SKM-1 (cell line): ENCODE measurements around the gene PRELP.
"Not testable (repeated sequence)": the region's sequence is repeated elsewhere in the genome, so short reads cannot be mapped to it uniquely, and the experiment has no call there.

Source experiments
- DNase-seq: peaks from one replicate; lab custom pipeline; 2025; ENCODE audit not compliant: unreplicated experiment; lab: John Stamatoyannopoulos, UW

Gene PRELP

DNA sequence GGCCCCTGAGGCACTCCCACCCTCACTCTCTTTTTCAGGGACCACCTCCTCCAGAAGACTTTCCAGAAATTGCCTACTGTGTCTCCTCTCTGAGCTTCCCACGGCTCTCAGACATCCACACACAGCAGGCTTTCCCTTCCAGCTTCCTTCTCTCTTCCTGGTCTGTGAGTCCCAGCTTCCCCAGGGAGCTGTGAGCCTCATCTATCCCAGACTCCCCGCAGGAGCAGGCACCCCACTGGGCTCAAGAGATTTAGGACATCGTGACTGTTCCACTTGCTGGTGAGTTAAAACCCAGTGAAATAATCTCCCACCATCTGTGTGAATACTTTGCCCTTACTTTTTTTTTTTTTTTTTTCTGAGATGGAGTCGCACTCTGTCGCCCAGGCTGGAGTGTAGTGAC lies 22.0 kb upstream of the PRELP start:
- DNase-seq = no peak

DNA sequence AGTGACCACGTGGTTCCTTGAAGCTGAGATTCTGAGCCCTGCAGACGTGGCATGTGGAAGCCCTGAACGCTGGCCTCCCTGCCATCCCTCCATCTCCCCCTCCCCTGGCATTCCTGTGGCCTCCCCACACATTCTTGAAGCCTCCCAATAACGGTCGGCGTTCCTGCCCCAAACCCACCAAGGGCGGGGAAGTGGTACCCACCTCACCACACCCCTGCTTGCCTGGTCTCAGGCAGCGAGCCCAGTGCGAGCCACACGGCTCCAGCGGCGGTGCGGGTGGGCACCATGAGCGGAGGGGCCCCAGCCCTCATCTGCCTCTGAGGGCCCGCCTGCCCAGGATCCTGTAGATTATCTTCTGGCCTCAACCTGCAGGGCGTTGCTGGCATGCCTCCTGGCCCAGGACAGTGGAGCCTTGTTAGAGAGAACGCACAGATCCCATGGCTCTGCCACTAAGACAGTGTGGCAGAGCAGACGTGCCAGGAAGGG lies 20.6 kb upstream of the PRELP start:
- no peak for DNase-seq

- DNase-seq = no peak
Observed at GRCh38 chr1:203455706-203456105, 19.9 kb upstream of the PRELP start.

GRCh38 chr1:203456577-203456976 lies 19.0 kb upstream of the PRELP start:
- no peak for DNase-seq

- DNase-seq = no peak
Observed at GRCh38 chr1:203458078-203458477, 17.5 kb upstream of the PRELP start.

GRCh38 chr1:203459671-203460201 lies 15.9 kb upstream of the PRELP start:
- DNase-seq = no peak

- DNase-seq = no peak
Observed at GRCh38 chr1:203461717-203462116, 13.9 kb upstream of the PRELP start.

DNA sequence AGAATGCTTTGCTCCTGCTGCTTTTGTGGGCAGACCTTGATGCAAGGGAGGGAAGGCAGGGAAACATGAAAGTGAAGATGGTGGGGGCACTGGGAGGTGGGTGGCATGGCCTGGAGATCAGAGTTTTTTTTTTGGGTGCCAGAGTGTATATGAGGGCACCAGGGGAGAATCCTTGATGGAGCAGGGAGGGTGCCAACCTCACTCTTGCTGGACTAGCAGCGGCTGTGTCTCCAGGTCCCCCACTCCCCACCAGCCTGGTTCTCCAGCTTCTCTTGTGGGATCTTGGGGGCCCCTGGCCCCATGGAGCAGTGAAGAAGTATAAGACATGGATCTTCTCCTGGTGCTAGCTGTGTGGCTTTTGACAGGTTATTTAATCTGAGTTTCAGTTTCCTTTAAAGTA lies 13.5 kb upstream of the PRELP start:
- no peak for DNase-seq

DNA sequence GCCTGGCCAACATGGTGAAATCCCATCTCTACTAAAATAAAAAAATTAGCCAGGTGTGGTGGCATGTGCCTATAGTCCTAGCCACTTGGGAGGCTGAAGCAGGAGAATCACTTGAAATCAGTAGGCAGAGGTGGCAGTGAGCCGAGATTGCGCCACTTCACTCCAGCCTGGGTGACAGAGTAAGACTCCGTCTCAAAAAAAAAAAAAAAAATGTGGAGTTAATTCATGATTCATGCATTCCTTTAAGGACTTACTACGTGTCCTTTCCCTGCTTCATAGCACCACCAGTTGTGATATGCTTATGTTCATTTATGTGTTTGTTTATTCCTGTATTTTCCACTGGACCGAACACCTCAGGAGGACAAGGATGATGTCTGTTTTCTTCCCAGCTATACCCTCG lies 12.7 kb upstream of the PRELP start:
- no peak for DNase-seq

DNA sequence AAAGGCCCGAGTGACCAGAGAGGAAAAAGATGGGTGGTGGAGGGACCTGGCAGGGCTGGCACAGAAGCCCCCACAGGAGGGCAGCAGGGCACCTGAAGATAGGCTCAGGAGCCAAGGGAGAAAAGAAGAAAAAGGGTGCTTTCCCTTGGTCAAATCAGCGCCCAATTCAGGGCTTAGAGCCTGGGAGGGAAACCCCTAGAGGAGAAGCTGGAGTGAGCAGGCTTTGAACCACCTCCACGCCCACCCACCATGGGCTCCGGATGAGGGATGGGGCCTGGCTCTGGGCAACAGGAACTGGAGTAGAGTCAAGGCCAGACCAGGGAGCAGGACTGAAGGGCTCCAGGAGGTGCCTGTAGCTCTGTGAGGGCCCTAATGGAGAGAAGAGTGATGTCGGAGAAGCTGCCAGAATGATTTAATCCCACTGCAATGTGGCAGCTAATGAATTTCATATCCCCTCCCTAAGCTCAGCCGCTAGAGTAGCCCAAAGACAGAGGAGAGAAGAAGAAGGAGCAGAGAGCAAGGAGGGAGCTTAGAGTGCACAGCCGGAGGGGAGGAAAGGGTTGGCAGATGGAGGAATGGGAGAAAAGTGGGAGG lies 12.0 kb upstream of the PRELP start:
- DNase-seq = no peak

- no peak for DNase-seq
Observed at GRCh38 chr1:203464226-203464625, 11.4 kb upstream of the PRELP start.

DNA sequence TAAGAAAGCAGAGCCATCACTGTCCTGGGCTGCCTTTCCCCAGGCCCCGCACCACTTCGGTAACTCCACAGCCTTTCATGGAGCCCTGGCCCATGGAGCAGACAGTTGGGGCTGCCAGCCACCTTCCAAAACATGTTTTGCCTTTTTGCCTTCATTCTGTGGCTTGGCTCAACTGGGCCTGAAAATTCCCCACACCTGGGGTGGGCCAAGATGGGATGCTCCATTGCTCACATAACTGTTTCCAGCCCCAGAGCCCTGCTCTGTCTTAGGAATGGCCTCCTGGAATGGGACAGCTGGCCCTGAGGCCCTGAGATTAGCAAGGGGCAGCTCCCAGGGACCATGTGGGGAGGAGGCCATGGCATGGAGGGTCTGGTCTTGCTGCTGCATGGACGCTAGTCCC lies 10.9 kb upstream of the PRELP start:
- DNase-seq = no peak

DNA sequence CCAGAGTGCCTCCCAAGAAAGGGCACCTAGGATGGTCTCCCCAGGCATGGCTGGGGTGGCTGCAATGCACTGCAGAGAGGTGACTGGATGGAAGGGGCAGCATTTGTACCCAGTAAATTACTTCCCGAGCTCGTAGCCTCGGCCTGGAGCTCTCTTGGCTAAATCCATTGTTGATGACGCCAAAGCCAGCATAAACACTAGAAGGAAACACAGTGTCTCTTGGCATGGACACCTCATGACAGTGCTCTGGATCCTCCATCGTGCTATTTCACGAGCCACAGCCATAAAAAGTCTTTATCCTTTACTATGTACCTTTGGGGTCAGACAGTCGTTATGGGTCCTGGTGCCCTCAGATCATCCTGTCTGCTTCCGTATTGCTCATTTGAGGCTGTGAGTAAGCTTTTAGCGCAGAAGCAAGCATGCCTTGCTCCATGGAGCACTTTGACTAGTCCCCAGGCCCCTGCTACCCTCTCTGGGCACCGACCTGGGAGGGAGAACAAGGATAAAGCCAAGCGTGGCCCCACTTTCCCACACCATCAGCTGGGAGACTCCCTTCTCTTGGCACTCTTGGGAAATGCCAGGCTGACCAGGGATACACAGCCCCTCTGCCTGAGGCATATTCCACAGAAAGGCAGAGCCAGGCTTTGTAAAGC lies 10.3 kb upstream of the PRELP start:
- DNase-seq = no peak

GRCh38 chr1:203465948-203466347 lies 9.7 kb upstream of the PRELP start:
- no peak for DNase-seq

DNA sequence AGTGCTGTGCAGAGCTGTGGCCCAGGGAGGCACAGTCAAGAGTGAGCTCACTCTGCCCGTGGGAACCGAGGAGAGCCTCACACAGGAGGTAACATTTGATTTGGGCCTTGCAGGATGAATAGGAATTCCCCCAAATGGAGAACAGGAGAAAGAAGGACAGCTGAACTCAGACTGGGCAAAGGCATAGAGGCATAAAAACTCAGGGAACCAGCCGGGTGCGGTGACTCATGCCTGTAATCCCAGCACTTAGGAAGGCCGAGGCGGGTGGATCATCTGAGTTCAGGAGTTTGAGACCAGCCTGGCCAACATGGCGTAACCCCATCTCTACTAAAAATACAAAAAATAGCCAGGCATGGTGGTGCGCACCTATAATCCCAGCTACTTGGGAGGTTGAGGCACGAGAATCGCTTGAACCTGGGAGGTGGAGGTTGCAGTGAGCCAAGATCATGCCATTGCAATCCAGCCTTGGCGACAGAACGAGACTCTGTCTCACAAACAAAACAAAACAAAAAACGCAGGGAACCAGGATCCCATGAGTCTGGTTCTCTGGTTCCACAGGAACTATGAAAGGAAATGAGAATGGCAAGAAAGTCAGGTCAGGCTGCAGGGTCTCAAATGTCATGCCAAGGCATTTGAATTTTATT lies 8.6 kb upstream of the PRELP start:
- not testable (repeated sequence) for DNase-seq

DNA sequence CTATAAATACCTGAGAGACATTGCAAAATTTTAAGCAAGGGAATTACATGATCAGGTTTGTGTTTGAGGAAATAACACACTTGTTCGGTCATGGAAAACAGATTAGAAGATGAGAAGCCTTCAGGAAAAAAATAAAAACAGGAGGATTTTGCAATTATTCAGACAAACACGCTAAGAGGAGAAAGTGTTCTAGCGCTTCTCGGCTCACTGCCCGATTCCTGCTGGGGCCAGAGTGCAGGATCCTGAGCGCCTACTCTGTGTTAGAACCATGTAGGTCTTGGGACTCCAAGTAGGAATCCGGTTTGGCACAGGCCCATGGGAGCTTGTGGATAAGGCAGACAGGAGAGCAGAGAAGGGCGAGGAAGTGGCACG lies 8.1 kb upstream of the PRELP start:
- DNase-seq = no peak

GRCh38 chr1:203468326-203468725 lies 7.3 kb upstream of the PRELP start:
- DNase-seq = no peak

- no peak for DNase-seq
Observed at GRCh38 chr1:203470240-203470639, 5.4 kb upstream of the PRELP start.

DNA sequence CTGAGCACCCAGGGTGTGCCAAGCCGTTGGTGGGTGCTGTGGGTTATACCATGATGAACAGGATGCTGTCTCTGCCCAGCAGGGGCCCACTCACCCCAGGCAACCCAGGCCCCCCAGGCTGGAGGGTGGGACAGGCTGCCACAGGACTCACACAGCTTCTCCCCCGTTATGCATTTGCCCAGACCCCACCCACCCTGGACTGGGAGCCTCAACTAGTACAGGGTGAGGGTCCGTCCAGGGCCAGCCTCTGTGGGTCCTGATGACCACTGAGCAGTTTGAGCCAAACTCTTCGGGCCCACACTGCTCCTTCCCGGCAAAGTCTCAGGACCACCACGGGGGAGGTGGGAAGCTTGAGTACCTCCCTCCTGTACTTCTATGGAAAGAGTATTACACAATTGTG lies 3.8 kb upstream of the PRELP start:
- DNase-seq = no peak

DNA sequence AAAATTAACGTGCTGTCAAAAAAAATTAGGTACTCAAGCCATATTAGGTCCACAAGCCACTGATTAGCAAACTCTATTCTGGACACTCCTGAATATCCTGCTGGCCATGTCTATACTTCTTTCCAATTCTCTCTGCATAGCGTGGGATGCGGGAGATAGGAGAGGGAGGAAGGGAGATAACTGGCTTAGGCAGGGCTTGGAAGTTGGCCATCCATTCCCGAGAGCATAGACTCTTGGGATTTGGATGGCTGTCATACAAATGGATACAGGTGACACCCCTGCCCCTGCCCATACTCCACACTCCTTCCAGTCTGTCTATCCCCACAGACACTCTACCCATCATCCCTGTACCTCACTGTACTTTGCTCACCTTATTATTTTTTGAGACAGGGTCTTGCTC lies 2.3 kb upstream of the PRELP start:
- no peak for DNase-seq

GRCh38 chr1:203473781-203474305 lies 1.8 kb upstream of the PRELP start:
- no peak for DNase-seq

DNA sequence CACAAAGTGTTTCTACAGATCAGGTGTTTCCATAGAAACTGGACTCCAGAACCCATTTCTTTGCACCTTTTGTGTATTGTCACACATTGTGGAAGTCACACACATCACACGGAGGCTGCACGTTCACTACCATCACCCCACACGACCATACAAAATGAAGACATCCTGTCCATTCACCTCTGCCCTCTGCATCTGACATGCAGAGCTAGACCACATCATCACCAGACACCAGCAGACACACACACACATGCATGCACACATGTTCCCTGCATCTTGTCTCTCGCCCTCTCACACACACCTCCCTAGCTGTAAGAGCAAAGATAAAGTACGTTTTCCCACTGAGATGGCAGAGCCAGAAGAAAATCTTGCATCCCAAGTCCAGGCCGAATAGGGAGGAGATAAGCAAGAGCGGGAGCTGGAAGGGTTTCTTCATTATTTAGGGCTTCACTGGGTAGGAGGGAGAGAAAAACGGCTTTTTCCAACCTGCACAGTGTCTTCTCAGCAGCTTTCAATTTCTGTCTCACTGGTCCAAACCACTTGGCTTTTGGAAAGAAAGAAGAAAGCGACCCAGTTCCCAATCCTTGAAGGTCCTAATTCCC lies 709 bp downstream of the PRELP start:
- no peak for DNase-seq
